ENCODE data around the gene ERI3. TPM values are rescaled to one million over a fixed set of nuclear protein-coding genes. Genes with fewer than 3 reads are reported as not detected.

The ERI3 gene
- total RNA-seq, 1 donor from 2014 or later, result 31.0 TPM

DNA sequence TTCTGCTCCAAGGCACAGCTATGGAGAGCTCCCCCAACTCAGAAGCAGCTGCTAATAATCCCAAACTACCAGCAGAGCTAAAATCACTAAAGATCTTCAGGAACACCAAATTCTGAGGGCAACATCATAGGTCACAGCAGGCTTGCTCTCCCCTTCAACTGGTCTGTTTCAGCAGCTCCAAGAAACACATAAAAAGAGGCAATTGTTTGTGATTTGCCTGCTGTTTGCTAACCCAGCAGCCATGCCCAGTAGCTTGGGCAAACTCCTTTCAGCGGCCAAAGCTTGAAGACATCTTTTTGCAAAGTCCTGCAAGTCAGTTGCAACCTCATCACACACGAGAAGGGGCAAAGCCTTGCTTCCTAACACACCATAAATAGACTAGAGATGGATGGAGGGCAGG, 8.9 kb downstream of the ERI3 start:
- Histone ChIP-seq H3K4me1 (peaks cover 25% of the 10 kb centered on the region), H3K27me3 (no peaks in the 10 kb centered on the region), H3K4me3 (no peak overlapping the region), H3F3A (ENCODE audit: low read depth) (peaks cover 22% of the 10 kb centered on the region), H3K4me2 (no peak overlapping the region), H4K20me1 (ENCODE audit: low read depth) (peaks cover 91% of the 10 kb centered on the region), H3K27ac (no peak overlapping the region), H3K36me3 (no peaks in the 10 kb centered on the region), H2AFZ (replicated peaks) (no peak overlapping the region), H3K9ac (no peak overlapping the region), H3K79me2 (ENCODE audit: low read depth) (peaks cover 89% of the 10 kb centered on the region), H3K9me3 (ENCODE audit: low read depth) (no peaks in the 10 kb centered on the region)
- Mint-ChIP-seq H3K36me3 (peaks cover 12% of the 10 kb centered on the region), H3K27me3 (ENCODE audit: insufficient read depth, low read depth) (peaks cover 4% of the 10 kb centered on the region), H3K27ac (no peak overlapping the region), H3K4me1 (peaks cover 34% of the 10 kb centered on the region), H3K4me3 (no peak overlapping the region), H3K9me3 (no peaks in the 10 kb centered on the region)
- TF ChIP-seq EZH2 (IDR thresholded peaks at IDR 0.05) (no peak), CTCF (IDR thresholded peaks at IDR 0.05) (no peak), EZH2phosphoT487 (IDR thresholded peaks at IDR 0.05) (no peak)
- no peak for DNase-seq (ENCODE audit: low spot score)

DNA sequence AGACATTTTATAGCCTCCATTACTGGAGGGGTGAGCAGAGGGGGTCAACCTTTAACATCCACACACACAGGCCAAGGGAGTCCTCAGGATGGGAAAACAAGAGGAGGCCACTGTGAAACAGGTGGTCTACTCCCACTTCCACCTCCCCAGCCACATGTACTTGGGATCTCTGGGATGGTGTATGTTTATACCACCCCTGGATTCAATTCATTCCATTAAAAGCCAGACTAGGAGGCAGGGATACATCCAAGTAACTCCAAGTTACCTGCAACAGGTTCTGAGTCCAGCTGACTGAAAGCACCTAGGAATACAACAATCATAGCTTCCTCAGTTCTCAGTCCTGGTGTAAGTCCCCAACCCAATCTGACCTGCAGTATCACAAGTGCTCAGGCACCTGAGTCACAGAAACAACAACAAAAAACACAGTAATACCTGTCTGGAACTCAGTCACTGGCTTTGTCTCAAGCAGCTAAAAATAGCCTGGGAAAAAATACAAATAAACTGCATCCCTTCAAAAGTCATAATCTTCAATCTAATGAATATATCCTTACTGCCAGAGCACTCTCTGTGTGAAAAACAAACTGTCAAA, 9.8 kb downstream of the ERI3 start:
- Histone ChIP-seq H3K27me3 (no peaks in the 10 kb centered on the region), H3K4me3 (no peak overlapping the region), H3K36me3 (no peaks in the 10 kb centered on the region), H3K9ac (no peak overlapping the region), H2AFZ (replicated peaks) (no peak overlapping the region), H3K4me2 (no peak overlapping the region), H3K9me3 (ENCODE audit: low read depth) (no peaks in the 10 kb centered on the region), H3F3A (ENCODE audit: low read depth) (peaks cover 27% of the 10 kb centered on the region), H3K79me2 (ENCODE audit: low read depth) (peaks cover 91% of the 10 kb centered on the region), H3K4me1 (peaks cover 26% of the 10 kb centered on the region), H3K27ac (no peak overlapping the region), H4K20me1 (ENCODE audit: low read depth) (peaks cover 93% of the 10 kb centered on the region)
- TF ChIP-seq EZH2 (IDR thresholded peaks at IDR 0.05) (no peak), EZH2phosphoT487 (IDR thresholded peaks at IDR 0.05) (no peak), CTCF (IDR thresholded peaks at IDR 0.05) (no peak)
- DNase-seq (ENCODE audit: low spot score), result no peak
- Mint-ChIP-seq H3K4me1 (peaks cover 32% of the 10 kb centered on the region), H3K27ac (no peak overlapping the region), H3K9me3 (no peaks in the 10 kb centered on the region), H3K36me3 (peaks cover 11% of the 10 kb centered on the region), H3K4me3 (no peak overlapping the region), H3K27me3 (ENCODE audit: insufficient read depth, low read depth) (peaks cover 4% of the 10 kb centered on the region)

- Histone ChIP-seq H3K79me2 (ENCODE audit: low read depth) (peaks cover 63% of the 10 kb centered on the region), H3K4me3 (no peak overlapping the region), H3F3A (ENCODE audit: low read depth) (peaks cover 4% of the 10 kb centered on the region), H3K36me3 (no peaks in the 10 kb centered on the region), H3K4me2 (peak overlapping the region; percentile 37), H3K9me3 (ENCODE audit: low read depth) (no peaks in the 10 kb centered on the region), H3K9ac (no peak overlapping the region), H3K27me3 (no peaks in the 10 kb centered on the region), H3K27ac (no peak overlapping the region), H3K4me1 (peaks cover 11% of the 10 kb centered on the region), H2AFZ (replicated peaks) (no peak overlapping the region), H4K20me1 (ENCODE audit: low read depth) (peaks cover 59% of the 10 kb centered on the region)
- Mint-ChIP-seq H3K36me3 (peaks cover 43% of the 10 kb centered on the region), H3K9me3 (no peaks in the 10 kb centered on the region), H3K27ac (no peak overlapping the region), H3K4me1 (peaks cover 8% of the 10 kb centered on the region), H3K4me3 (no peak overlapping the region), H3K27me3 (ENCODE audit: insufficient read depth, low read depth) (peaks cover 2% of the 10 kb centered on the region)
- peak; percentile 17 for DNase-seq (ENCODE audit: low spot score)
- TF ChIP-seq EZH2 (IDR thresholded peaks at IDR 0.05) (no peak), EZH2phosphoT487 (IDR thresholded peaks at IDR 0.05) (no peak), CTCF (IDR thresholded peaks at IDR 0.05) (no peak)
These were observed 15.3 kb downstream of the ERI3 start for GRCh38 chr1:44339731-44340130.
